NCI-H2081 treated with DMSO at 0.1 percent for 48 hours (cell line): ENCODE data around the gene E2F1.
"Not testable (repeated sequence)": the region's sequence is repeated elsewhere in the genome, so short reads cannot be mapped to it uniquely, and the experiment has no call there.

ENCODE experiments used
- DNase-seq: peaks from one replicate; lab custom pipeline; 2025; lab: John Stamatoyannopoulos, UW

E2F1 gene

GRCh38 chr20:33640287-33640686, 45.9 kb downstream of the E2F1 start:
- DNase-seq, result no peak

DNA sequence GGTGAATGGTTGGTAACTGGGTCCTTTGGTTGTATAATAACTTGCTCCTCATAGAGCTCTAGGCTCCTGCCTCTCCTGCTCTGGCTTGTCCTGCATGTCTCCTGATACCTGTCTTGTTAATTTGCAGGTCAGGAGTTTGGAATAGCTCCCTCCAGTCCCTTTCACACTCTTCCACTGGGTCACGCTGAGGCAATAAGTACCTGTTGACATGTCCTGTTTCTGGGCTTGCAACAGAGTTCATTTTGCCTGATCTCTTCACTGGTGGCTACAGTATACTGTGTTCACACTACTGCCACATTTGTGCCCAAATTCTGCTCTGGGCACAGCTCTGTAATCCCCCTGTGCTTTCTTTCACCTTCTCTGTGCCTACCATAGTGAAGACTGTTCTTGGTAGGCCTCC, 49.4 kb downstream of the E2F1 start:
- no peak for DNase-seq

DNA sequence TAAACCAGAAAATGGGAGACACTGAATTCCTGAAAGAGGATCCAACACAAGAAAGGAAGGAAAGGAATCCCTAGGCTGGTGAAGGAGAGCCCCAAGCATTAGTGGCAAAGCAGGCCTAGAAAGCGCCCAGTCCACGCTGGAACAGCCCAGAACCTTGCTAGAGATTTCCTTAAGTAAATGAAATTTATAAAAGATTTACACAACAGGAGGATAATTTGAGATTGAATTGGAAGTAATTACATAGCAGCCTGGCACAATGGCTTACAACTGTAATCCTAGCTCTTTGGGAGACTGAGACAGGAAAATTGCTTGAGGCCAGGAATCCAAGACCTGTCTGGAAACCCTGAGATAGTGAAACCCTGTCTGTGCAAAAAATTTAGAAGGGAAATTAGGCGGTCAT, 50.8 kb downstream of the E2F1 start:
- no peak for DNase-seq

DNA sequence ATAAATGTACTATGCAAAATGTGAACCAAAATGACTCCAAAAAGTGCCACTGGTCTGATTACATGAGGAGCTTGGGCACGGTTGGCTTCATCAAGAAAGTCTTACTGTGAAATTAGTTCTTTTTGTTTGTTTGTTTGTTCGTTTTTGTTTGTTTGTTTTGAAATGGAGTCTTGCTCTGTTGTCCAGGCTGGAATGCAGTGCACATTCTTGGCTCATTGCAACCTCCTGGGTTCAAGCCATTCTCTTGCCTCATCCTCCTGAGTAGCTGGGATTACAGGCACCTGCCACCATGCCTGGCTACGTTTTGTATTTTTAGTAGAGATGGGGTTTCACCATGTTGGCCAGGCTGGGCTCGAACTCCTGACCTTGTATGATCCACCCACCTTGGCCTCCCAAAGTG, 54.3 kb downstream of the E2F1 start:
- not testable (repeated sequence) for DNase-seq

GRCh38 chr20:33630507-33630906, 55.7 kb downstream of the E2F1 start:
- no peak for DNase-seq

- DNase-seq, result no peak
Measured at GRCh38 chr20:33629979-33630378, 56.2 kb downstream of the E2F1 start.

- DNase-seq, result no peak
Measured at GRCh38 chr20:33629533-33629932, 56.7 kb downstream of the E2F1 start.

DNA sequence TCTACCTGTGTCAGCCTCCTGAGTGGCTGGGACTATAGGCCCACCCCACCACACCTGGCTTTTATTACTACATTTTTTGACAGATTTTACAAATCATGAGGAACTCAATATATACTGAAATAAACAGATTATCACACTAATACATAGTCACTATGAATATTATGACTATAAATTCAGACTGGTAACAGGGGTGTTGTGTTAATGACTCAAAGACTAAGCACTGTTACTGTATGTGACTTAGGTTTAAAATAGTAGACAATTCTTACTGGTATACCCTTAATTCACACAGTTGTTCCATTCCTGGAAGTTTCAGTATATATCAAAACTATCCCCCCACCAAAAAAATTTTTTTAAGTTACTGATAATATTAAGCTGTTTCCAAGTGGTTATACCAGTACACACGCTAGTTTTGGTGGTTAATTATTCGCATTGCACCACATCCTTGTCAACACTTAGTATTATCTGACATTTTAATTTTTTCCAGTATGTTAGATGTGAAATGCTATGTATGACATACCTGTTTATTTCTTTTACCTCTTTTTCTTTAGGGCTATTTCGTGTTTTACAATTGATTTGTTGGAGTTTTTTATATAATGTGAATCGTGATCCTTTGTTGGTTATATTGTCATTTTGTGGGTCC, 58.5 kb downstream of the E2F1 start:
- DNase-seq, result no peak

DNA sequence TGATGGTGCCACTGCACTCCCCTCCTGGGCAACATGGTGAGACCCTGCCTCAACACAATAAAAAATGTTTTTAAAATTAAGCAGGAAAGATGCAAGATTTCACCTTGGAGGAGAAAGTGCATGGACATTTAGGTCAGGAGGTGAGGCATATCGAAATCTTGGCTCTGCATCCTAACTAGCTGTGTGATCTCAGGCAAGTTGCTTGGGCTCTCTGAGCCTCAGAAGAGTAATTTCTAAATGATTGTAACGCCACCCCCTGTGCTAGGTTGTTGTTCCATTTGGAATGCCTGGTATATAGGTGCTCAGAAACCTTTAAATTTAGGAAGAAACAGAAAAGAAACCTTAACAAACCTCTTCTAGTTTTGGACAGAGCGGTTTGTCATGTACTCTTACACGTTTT, 60.0 kb downstream of the E2F1 start:
- no peak for DNase-seq
